NOMO-1 (cell line): ENCODE results near the gene ARSK.
A peak's percentile ranks its signal among the peaks of the same experiment; 100 is the strongest.
"Not testable (repeated sequence)": the region's sequence is repeated elsewhere in the genome, so short reads cannot be mapped to it uniquely, and the experiment has no call there.

Source experiments
- DNase-seq, 2 experiments: peaks; one replicate each; lab custom pipeline; 2025; ENCODE audit not compliant: unreplicated experiment in 2 of 2; lab: John Stamatoyannopoulos, UW

The ARSK gene

DNA sequence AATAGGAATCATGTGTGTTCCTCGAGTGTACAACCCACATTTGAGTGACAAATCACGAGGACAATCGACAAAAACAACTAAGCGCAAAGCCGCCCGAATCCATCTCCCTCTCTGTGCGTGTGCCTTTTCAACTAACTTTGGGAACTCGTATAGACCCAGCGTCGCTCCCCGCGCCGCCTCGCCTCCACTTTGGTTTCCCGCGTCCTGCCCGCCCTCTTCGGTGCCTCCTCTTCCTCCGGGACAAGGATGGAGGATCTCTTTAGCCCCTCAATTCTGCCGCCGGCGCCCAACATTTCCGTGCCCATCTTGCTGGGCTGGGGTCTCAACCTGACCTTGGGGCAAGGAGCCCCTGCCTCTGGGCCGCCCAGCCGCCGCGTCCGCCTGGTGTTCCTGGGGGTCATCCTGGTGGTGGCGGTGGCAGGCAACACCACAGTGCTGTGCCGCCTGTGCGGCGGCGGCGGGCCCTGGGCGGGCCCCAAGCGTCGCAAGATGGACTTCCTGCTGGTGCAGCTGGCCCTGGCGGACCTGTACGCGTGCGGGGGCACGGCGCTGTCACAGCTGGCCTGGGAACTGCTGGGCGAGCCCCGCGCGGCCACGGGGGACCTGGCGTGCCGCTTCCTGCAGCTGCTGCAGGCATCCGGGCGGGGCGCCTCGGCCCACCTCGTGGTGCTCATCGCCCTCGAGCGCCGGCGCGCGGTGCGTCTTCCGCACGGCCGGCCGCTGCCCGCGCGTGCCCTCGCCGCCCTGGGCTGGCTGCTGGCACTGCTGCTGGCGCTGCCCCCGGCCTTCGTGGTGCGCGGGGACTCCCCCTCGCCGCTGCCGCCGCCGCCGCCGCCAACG, 65.3 kb downstream of the ARSK start, which contains the start of gene GPR150:
TSS of gene GPR150 (plus strand) at position 58 of the 840 bp plus-strand sequence. CDS start at position 247, 189 bp downstream.
- DNase-seq = peak; percentile 27 to 51

- DNase-seq = peak; percentile 34 to 42
Measured at GRCh38 chr5:95620870-95621838, 66.3 kb downstream of the ARSK start.

DNA sequence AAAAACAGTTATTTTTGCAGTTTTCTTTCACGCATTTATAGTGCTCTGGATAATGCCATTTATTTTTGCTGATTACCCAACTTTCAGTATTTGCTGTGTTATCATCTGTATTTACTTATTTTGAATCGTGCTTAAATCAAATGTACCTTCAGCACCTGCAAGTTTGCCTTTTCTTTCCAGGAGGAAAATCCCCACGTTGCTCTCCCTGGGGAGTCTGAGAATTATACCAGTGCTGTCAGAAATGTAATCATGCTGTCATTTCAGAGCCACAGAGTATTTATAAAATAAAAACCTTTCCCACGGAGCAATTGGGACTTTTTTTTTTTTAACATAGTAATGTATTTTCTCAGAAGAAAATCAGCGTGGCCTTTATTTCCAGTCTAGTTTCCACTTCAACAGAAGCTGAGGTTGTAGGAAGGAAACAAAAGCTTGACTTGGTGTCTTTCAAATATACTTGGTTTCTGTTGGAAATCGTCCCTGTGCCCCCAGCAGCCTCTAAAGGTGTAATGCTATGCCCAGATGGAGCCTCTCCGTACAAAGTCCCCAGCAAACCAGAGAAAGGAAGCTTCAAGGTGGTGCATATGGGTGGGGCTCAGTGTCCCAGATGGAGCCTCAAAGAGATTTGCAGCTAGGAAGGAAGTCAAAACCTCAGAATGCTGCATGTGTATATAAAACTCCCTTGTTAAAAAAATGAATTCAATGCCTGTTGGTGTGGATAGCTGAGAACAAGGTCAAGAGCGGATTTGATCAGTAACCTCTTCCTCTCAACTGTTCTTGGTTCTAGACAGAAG, 67.1 kb downstream of the ARSK start:
- DNase-seq = peak; percentile 19 to 73

DNA sequence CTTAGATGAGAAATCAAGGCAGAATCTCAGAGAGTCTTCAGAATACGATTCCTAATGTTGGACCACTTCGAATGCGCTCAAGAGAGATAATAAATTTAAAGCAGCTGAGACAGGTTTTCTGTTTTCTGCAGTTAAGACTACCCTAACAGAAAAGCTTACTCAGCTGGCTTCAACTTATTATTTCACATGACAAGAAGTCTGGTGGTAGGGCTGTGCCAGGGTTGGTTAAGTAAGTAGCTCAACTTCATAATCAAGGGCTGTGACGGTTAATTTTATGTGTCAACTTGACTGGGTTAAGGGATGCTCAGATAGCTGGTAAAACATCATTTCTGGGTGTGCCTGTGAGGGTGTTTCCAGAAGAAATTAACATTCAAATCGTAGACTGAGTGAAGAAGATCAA, 68.8 kb downstream of the ARSK start:
- no peak for DNase-seq

DNA sequence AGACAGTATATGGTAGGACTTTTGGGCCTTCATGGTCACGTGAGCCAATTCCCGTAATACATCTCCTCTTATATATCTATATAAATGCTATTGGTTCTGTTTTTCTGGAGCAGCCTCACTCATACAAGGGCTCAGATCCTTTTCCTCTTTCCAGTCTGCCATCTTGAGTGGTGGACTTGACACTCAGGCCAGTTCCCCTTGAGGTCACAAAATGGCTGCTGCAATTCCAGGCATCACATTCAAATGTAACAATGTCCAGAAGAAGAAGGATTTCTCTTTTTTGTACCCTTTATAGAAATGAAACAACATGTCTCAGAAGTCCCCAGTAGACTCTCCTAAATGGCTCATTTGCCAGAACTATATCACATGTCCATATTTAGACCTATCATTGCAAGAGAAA, 69.5 kb downstream of the ARSK start:
- DNase-seq = no peak

DNA sequence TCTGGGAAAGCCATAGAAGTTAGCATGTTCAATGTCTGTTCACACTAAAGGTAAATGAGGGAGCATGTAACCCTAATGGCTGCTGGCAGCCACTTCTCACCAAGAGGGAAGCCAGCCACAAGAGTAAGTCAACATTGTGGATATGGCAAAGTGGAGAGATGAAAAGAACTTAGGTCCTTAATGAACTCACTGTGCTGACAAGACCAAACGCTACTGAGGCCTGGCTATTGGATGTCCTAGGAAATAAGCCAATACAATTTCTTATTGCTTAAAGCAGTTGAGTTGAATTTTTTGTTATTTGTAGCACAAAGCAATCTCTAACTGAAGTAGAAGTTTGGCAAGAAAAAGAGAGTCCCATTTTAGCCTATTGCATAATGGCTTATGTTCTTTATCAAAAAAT, 71.8 kb downstream of the ARSK start:
- no peak for DNase-seq

DNA sequence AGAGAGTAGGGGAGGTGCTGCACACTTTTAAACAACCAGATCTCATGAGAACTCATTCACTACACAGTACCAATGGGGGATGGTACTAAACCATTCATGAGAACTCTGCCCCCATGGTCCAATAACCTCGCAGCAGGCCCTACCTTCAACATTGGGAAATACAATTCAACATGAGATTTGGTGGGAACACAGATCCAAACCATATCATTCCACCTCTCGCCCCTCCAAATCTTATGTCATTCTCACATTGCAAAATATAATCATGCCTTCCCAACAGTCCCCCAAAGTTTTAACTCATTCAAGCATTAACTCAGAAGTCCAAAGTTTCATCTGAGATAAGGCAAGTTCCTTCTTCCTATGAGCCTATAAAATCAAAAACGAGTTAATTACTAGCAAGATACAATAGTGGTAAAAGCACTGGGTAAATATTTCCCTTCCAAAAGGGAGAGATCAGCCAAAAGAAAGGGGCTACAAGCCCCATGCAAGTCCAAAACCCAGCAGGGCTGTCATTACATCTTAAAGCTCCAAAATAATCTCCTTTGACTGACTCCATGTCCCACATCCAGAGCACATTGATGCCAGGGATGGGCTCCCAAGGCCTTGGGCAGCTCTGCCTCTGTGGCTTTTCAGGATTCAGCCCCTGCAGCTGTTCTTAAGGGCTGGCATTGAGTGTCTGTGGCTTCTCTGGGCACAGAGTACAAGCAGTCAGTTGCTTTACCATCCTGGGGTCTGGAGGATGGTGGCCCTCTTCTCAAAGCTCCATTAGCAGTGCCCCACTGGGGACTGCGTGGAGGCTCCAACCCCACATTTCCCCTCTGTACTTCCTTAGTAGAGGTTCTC, 73.3 kb downstream of the ARSK start:
- DNase-seq = no peak

DNA sequence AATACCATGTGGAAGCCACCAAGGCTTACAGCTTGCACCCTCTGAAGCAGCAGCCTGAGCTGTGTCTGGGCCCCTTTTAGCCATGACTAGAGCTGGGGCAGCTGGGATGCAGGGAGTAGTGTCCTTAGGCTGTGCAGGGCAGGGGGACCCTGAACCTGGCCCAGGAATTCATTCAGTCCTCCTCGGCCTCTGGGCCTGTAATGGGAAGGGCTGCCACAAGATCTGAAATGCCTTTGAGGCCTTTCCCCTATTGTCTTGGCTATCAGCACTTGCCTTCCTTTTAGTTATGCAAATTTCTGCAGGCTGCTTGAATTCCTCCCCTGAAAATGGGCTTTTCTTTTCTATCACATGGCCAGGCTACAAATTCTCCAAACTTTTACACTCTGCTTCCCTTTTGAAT, 74.0 kb downstream of the ARSK start:
- no peak for DNase-seq

DNA sequence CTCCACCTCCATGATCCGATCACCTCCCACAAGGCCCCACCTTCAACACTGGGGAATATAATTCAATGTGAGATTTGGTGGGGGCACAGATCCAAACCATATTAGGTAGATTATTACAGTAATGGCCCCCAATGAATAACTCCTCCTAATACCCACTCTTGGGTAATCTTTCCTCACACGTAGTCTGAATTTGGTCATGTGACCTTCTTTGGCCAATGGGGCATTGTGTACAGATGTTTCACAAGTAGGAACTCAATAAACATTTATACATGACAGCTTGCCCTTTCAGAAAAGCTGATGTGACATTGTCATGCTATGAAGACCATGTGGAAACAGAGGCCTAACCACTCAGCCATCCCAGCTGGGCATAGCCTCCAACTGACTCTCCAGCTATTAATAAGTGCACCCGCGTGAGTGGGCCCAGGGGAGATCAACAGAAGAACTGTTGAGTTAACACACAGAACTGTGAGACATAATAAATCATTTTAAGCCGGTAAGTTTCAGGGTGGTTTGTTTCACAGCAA, 75.6 kb downstream of the ARSK start:
- no peak for DNase-seq

GRCh38 chr5:95631255-95631958, 76.5 kb downstream of the ARSK start:
- DNase-seq = no peak

GRCh38 chr5:95631991-95632675, 77.2 kb downstream of the ARSK start:
- DNase-seq = peak in 1 of 2 experiments; percentile 13

DNA sequence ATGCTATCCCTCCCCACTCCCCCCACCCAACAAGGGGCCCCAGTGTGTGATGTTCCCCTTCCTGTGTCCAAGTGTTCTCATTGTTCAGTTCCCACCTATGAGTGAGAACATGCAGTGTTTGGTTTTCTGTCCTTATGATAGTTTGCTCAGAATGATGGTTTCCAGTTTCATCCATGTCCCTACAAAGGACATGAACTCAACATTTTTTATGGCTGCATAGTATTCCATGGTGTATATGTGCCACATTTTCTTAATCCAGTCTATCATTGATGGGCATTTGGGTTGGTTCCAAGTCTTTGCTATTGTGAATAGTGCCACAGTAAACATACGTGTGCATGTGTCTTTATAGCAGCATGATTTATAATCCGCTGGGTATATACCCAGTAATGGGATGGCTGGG, 78.0 kb downstream of the ARSK start:
- DNase-seq = not testable (repeated sequence)

GRCh38 chr5:95633671-95634070, 78.8 kb downstream of the ARSK start:
- DNase-seq = no peak

DNA sequence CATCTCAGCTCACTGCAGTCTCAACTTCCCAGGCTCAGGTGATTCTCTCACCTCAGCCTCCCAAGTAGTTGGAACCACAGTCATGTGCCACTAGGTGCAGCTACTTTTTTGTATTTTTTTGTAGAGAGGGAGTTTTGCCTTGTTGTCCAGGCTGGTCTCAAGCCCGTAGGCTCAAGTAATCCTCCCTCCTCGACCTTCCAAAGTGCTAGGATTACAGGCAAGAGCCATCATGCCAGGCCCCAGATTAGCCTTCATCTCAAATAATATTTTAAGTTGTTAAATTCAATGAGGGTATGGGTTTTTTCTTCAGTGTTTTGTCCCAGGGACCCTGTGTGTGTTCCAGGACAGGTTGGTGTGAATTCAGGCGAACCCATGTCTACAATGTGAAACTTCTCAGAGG, 79.2 kb downstream of the ARSK start:
- no peak for DNase-seq

DNA sequence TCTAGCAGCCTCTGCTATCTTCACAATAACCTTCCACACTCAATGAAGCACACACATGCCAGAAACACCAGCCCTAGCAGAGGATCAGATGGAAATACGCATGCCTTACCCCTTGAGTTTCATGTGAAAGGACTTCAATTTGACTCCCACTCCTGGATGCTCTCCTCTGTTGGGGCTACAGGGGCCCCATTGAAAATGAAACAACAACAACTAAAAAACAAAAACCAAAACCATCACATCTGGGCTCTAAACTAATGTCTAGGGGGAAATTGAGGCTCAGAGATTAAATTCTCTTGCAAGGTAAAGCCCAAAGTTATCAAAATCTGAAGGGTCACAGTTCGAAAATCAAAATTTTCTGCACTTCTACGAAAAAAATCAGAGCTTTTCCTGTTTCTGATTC, 83.7 kb downstream of the ARSK start:
- no peak for DNase-seq

DNA sequence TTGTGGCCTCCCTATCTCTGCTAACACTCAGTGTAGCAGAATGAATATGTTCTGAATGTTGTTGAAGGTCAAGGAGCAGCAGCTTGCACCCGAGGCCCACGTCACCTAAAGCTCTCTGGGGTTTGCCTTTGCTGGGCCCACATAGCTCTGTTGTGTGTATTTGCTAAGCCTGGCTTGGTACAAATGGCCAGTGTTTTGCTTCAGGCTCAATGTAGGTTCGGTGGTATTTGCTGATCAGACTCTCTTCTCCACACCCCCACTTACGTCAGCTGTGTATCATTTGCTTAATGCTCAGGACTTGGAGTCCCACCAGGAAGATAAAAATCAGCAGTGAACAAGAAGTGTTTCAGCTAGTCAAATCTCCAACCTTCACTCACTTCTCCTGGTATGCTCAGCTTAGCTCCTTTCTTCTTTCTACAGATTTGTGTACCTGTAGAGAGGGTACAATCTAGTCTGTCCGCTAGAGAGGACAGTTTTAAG, 86.9 kb downstream of the ARSK start:
- DNase-seq = no peak

GRCh38 chr5:95643152-95643551, 88.3 kb downstream of the ARSK start:
- DNase-seq = no peak

DNA sequence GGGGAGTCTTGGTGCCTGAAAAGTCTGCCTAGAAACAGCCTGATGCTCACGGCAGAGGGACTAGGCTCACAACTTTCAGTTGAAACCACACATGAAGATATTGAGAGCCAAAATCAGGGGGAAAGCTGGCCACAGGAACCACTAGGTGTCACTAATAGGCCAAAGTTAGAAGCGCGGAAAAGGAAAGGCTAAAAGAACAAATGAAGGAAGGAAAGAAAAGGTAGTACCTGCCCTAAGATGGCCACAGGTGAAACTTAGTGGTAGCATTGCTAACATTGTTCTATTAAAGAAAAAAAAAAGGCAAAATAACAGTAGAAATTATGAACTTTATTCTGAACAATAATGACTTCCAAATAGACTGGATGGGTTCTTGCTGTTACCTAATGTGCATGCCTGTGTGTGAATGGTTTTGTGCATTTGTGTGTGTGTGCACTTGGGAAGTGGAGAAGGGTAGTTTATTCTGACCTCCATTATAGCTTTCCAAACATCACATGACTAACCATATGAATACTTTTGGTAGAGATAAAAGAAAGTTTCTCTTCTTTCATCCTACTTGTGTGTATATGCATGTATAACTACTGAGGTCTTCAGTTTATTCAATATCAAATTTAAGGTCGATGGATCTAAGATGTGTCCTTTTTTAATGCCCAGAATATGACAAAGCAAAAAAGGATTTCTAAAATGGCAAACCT, 89.6 kb downstream of the ARSK start:
- peak; percentile 27 to 58 for DNase-seq
